CD4-positive, alpha-beta T cell treated with Interferon gamma for 1 hour (primary cell): ENCODE results near the gene FBH1.
A peak's percentile ranks its signal among the peaks of the same experiment; 100 is the strongest.
"Not testable (repeated sequence)": the region's sequence is repeated elsewhere in the genome, so short reads cannot be mapped to it uniquely, and the experiment has no call there.

ENCODE experiments used
- DNase-seq: peaks from one replicate; pipeline ENCODE4 v3.0.0-alpha.2; 2020

FBH1 gene

DNA sequence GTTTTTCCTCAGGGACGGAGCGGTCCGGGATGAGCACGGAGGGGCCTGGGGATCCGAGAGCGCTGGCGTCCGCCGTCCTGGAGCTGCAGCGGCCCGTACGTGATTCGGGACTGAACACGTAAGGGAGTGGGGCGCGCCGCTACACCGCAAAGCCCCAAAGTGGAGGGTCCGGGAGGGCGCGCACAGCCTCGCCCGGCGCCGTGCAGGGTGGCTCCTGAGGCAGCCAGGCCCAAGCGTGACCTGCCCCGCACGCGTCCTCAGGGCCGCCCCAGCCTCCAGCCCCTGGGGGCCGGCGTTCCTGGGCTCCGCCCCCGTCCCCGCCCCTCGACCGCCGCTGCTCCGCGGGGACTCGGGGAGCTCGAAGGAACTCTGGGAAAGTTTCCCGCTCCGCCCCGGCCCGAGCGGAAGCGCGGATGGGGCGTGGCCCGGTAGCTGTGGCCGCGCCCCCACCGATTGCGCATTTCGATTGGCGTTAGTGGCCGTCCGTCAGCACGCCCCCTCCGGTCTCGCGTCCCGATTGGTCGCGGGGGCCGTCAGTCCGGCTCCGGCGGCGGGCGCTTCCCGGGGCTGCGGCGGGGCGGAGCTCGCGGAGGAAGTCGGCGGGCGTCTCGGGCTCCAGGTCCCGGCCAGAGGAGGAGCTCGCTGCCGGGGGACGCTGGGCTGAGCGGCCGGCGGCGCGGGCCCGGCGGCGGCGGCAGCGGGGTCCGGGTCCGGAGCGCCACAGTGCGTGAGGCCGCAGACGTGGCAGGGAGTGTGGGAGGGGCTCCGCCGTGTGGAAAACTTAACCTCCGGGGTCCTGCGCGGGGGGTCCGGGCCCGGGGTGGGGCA, at the start of gene FBH1, which contains the start of gene ANKRD16:
FBH1 (plus strand) TSS at position 620 of the 828 bp plus-strand sequence; CDS start at position 723, 103 bp downstream.
ANKRD16 (minus strand) TSS at position 270 of the 828 bp plus-strand sequence. CDS start 539 bp downstream, outside the sequence.
- DNase-seq = peak; percentile 94

DNA sequence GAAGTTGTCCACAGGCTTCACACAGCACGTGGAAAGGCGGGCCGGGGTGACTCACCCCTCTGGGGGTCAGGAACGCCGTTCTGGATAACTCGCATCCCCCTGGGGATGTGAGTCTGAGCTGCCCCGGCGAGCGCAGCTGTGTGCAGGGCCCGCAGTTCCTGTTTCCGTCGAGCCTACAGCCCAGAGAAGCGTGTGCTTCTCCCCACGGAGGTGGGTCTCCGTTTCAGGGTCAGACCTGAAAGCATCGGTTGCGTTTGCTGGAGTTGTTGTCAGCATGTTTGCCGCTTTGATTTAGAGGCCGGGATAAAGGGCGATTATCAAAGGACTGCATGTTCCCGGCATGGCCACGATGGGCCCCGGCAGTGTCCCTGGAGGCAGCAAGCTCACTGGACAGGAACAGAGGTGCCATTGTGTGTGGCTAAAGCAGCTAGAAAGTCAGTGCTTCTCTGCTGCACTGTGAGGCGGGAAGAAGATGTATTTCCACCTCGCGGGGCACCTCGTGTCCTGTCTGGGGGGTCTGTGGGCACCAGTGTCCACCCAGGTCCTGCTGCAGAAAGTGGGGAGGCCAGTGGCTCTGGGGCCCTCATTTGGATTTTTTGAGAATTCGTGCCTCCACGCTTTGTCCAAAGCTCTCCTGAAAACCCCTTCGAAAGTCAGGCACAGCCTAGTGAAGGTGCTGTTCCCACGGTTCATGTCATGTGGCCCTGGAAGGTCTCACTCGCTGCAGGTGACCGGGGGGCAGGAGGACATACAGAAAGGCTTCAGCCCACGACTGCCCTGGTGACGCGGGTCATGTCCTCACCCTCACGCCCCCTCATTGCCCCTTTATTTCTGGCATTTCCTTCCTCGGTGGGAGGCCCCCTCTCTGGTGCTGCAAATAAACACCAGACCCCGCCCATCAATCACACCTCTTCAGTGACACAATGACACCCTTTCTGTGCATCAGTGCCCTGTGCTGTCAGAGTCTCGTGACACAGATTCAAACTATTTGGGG, 49.4 kb upstream of the FBH1 start:
- DNase-seq = peak; percentile 80

DNA sequence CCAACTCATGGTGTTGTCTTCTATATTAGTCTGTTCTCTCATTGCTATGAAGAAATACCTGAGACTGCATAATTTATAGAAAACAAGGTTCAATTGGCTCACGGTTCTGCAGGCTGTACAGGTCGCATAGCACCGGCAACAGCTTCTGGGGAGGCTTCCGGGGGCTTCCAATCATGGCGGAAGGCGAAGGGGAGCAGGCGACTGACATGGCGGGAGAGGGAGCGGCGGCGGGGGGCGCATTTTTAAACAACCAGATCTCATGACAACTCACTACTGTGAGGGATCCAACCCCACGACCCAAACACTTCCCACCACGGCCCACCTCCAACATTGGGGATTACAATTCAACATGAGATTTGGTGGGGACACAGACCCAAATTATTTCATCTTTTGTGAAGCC, 48.1 kb upstream of the FBH1 start:
- no peak for DNase-seq

DNA sequence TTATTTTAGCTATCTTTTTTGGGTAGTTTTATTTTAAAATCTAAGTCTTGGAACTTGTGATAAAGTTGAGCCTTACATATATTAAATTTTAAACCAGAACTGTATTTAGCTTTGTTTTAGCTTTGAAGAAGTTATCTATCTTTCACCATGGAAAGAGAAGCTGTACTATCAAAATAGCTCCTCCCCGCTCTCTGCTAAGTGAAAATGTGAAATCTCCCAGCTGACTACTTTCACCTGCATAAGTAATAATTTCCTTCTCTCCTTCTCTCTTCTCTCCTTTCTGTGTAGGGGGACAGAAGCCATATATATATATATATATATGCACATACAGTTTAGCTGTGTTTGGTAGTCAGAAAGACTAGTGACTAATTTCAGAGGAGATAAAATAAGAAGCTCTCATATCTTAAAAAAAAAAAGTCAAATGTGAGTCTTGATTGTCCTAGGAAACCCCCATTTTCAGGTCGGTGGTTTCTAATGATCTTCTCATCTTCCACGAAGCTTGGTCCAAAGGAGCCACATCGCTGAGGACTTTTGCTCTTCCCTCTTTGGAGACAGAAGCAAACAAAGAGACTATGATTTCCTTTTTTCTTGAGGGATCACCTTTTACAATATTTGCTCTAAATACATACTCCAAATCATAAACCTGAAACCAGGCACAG, 46.2 kb upstream of the FBH1 start:
- DNase-seq = no peak

DNA sequence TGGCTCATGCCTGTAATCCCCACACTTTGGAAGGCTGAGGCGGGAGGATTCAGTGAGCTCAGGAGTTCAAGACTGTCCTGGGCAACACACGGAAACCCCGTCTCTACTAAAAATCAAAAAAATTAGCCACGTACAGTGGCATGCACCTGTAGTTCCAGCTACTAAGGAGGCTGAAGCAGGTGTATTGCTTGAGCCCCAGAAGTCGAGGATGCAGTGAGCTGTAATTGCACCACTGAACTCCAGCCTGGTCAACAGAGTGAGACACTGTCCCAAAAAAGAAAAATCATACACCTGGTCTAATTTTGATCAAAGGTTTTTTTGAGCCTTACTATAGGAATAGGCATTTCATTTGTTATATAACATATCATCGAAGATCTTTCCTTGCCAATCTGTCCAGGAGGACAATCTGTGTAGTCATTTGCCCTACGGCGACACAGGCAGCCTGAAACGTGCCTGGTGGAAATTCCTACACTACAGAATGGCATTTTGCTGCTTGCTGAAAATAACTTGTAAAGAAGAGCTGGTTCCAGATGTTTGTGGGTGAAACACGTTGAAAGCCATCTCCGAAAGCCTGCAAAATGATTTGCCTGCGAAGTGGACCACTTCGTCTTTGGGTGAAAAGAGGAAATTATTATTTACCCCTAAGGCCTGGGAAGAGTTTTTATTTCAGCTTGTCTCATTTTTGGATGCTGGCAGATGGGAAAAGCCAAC, 45.5 kb upstream of the FBH1 start:
- DNase-seq = no peak

DNA sequence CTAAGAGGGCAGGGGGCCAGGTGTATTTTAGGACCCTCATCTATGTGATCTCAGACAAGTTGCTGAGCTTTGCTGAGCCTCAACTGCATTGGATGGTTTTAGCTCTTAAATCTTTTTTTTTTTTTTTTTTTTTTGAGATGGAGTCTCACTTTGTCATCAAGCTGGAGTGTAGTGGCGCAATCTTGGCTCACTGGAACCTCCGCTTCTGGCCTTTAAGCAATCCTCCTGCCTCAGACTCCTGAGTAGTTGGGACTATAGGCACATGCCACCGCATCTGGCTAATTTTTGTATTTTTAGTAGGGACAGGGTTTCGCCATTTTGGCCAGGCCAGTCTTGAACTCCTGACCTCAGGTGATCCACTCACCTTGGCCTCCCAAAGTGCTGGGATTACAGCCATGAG, 43.4 kb upstream of the FBH1 start:
- not testable (repeated sequence) for DNase-seq

DNA sequence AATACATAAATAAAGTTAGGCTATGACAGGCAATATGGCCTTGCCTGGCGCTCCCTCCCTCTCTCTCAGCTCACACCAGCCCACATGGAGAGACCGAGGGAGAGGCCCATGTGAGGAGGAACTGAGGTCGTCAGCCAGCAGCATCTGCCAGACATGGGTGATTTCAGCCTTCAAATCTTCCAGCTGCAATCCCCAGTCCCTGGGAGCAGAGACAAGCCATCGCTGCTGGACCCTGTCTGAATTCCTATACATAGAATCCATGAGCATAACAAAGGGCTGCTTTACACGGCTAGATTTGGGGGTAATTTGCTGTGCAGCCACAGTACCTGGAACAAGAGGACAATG, 35.9 kb upstream of the FBH1 start:
- DNase-seq = no peak

DNA sequence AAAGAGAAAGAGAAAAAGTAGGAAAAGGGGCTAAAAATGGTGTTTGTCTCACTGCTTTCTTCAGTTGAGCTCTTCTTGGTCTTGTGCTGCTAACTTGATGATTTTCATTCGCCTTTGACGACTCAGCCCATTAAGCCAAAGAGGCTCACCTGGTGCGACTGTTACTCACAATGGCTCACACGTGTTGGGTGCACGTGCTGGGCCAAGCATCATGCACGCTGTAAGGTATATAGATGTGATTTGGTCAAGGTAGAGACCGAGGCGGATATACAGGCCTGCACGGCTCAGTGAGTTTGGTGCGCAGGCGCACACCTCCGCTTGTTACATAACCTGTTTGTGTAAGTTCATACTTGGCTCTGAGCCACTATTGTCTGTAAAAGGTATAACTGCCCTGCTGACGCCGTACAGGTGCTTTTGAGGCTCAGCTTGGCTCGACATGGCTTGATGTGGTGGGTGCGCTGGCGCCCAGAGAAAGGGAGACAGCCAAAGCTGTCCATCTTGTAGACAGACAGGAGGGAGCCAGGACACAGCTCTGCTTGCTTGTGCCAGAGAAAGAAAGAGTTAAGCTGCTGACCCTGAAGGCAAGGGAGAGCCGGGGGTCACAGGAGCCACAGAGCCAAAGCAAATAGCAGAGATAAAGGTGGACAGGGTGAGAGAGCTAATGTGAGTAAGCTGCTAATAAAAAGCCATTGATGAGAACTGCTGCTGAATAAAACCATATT, 33.9 kb upstream of the FBH1 start:
- no peak for DNase-seq

DNA sequence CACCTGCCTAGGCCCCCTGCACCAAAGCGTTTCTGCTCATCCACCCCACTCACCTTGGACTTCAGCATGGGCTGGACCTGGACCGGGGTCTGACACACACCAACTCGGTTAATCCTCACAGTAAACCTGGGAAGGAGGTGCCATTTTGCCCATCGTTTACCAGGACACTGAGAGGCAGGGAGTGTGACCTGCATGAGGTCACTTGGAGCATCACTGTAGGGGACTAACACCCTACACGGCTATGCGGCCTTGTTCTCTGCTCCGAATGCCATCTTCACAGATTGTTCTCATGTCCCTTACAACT, 33.4 kb upstream of the FBH1 start:
- no peak for DNase-seq

DNA sequence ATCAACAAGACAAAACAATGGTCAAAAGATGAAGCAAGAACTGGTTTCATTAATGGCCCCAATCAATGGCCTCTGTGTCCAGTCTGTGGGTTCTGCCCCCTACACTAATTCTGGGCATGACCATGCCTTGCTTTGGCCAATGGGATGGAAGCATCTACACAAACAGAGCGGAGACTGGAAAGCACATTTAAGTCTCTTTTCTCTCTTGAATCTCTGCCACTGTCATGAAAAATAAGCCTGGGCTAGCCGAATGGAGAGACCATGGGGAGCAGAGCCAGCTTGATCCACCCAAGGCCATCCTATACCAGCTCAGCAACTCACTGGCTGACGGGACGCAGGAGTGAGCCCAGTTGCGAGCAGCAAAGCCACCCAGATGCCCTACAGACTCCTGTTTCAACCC, 31.2 kb upstream of the FBH1 start:
- DNase-seq = no peak

DNA sequence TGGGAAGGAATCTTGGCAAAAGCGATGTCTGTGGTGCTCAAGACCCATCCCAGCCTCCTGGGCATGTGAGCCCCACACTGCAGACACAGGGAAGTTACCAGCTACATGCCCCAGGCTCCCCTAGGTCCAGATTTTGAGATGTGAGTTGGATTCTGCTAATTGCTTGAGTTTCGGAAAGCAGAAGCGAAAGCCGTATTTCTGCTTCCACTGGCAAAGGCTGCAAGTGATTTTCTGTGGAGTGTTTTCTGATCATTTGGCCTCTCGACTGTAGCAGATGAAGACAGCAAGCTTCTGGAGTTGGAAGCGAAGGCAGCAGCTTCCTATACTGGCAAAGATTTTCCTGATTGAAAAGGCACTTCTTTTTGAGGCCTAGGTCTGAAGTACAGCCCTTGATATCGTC, 30.0 kb upstream of the FBH1 start:
- DNase-seq = no peak

DNA sequence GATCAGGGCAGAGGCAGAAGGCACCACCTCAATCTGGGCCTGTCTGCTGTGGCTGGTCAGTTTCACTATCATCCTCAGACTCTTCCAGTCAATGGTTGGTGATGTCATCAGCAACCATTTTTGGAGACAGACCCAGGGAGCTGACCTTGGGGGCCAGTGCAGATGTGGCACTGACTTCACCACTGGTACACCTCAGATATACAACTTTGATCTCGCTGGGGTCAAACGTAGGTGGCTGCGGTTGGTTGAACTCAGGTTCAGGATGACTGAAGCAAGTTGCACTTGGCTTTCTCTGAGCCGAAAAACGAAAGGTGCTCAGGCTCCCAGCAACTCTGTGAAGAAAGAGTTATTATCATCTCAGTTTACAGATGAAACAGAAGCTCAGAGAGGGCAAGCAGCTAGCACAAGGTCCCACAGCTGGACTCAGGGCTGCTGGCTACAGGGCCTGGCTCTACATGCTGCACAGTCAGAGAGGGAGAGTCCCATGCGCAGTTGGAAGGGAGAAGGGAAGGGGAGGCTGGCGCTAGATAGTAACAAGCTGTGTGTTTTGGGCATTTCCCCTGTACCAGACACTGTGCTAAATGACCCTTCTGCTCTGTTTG, 27.6 kb upstream of the FBH1 start:
- no peak for DNase-seq

DNA sequence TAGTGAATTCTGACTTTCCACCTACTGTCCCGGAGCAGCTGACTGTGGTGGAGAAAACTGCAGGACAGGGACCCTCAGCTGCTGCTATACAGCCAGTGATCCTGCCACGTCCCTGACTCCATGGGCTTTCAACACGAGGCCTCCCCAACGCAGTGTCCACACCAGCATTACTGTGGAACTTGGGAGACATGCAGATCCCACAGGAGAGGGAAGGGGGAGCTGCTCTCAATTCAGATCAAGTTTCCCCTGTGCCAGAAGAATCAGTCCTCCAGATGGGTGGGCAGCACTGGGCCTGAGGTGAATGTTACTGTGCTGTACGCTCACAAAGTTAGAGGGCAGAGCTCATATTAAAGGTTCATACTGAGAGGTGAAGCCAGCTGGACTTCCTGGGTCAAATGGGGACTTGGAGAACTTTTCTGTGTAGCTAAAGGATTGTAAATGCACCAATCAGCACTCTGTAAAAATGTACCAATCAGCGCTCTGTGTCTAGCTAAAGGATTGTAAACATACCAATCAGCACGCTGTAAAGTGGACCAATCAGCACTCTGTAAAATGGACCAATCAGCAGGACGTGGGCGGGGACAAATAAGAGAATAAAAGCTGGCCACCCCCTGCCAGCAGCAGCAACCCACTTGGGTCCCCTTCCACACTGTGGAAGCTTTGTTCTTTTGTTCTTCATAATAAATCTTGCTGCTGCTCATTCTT, 26.9 kb upstream of the FBH1 start:
- not testable (repeated sequence) for DNase-seq

DNA sequence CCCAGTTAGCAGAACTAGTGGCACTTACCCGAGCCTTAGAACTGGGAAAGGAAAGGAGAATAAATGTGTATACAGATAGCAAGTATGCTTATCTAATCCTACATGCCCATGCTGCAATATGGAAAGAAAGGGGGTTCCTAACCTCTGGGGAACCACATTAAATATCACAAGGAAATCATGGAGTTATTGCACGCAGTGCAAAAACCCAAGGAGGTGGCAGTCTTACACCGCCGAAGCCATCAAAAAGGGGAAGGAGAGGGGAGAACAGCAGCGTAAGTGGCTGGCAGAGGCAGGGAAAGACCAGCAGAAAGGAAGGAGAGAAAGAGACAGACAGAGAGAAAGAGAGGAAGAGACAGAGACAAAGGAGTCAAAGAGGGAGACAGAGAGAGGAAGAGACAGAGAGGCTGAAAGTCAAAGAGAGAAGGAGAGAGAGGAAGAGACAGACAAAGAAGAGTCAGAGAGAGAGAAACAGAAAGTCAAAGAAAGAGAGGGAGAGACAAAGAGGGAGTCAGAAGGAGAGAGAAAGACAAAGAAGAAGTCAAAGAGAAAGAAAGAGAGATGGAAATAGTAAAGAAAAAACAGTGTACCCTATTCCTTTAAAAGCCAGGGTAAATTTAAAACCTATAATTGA, 23.5 kb upstream of the FBH1 start:
- DNase-seq = not testable (repeated sequence)

DNA sequence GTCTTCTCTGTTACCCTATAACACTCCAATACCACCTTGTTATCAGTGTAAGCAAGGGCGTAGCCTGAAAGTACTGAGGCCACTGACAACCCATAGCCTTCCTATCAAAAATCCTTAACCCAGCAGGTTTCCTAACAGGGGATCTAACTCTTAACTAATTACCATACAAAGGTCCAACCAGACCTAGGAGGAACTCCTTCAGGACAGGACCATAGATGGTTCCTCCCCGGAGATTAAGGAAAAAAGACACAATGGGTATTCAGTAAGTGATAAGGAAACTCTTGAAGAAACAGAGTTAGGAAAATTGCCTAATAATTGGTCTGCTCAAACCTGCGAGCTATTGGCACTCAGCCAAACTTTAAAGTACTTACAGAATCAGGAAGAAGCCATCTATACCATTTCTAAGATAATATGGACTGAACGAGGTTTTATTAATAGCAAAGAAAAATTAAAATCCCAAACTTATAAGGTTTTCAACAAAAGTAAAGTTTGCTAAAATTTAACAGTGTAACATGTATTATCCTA, 22.9 kb upstream of the FBH1 start:
- not testable (repeated sequence) for DNase-seq

DNA sequence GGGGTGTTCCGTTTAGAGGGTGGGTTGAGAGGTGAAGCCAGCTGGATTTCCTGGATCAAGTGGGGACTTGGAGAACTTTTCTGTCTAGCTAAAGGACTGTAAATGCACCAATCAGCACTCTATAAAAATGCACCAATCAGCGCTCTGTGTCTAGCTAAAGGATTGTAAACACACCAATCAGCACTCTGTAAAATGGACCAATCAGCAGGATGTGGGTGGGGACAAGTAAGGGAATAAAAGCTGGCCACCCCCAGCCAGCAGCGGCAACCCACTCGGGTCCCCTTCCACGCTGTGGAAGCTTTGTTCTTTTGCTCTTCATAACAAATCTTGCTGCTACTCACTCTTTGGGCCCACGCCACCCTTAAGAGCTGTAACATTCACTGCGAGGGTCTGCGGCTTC, 21.7 kb upstream of the FBH1 start:
- not testable (repeated sequence) for DNase-seq

DNA sequence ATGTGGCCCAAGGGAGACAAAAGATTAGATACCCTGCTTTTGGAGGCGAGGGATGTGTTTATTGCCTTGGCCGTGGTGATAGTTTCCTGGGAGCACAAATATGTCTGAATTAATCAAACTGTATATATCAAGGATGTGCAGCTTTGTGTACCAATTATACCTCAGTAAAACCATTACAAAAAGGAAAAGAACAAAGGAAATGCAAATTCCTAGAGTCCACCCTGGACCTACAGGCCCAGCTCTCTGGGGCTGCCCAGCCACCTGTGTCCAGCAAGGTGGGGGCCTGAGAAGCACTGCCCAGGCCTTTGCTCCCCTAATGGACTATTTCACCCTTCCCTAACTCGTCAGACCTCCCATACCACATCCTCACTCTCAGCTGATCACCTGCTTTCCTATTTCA, 20.9 kb upstream of the FBH1 start:
- DNase-seq = no peak

DNA sequence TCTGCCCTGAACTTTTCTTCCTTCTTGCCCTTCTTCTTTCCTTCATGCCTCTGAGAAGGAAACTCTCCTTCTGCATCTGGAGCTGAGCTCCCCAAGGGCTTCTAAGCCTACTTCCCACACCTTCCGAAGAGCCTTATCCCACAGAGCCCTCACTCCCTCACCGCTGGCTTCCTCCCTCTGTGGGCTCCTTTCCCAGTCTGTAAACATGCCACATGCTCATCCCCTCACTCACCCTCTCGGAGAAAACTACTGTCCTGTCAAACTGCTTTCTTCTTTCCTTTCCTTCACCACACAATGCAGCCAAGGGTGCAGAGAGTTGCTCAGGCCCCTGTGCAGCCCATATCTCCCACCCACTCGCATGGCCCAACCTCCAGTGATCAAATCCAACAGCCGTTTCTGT, 18.4 kb upstream of the FBH1 start:
- no peak for DNase-seq

DNA sequence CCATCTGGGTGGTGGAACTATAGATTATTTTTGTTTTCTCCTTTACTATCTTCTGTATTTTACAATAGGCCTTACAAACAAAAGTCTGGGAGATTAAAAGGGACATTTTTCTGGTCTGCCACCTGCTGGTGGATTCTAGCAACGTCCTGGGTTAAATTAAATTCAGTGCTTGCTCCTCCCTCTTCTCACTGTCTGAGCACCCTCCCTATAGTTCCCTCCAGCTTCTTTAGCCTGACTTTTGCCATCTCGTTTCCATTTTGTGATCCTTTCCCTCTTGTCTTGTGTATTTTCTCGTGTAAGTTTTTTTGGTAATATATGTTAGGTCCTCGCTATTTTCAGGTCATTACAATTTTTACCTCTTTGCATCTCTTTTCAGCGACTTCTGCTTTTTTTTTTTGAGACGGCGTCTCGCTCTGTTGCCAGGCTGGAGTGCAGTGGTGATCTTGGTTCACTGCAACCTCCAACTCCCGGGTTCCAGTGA, 16.5 kb upstream of the FBH1 start:
- DNase-seq = peak; percentile 64

DNA sequence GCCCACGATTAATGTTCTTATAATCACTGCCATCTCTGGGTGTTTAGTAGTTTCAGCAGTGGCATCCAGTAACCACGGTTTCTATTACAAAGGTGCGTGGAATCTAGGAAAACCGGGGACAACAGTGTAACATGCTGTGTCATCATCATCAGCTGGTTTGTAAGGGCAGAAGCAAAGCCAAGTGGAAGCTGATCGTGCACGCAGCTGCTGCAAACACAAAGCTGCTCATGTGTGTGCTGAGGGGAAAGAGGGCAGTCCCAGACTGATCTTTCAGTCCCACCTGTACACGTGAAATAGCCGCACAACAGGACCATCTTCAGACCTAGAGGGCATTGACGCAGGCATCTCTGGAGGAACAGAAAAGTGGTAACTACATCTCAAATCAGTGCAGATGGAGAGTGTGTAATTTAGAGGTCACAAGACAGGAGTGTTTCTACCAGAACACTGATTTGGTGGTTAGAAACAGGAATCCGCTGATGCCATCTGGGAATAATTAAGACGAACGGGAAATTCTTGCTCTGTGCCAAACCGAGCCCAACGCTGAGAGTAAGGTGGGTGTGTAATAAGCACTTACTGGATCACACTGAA, 13.8 kb upstream of the FBH1 start:
- no peak for DNase-seq
